GM19193 (cell line): Measurements from ENCODE around the gene ARHGAP10.

Experiments
- POLR2A ChIP-seq: IDR thresholded peaks from 4 replicates; pipeline ENCODE4 v1.6.1; 2011; ENCODE audit not compliant: insufficient read depth, insufficient read length; ENCODE audit errors: extremely low read depth

The ARHGAP10 gene

DNA sequence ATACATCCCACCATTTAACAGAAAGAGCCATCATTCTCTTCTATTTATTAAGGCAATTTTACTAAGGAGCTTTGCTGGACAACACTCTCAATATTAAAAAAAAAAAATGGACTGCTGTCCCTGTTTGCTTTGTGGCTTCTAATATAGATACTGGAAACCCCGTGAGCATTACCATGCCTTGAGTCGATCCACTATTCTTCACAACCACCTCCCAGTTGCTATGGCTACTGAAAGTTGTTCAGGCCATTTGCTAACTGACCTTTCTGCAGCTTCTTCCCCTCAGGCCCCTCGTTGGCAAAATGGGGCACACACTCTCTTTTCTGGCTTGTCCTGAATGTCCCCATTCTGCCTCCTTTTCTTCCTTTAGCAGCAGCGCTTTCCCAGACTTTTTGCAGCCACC lies 369.9 kb downstream of the ARHGAP10 start:
- TF ChIP-seq POLR2A, result no peak

DNA sequence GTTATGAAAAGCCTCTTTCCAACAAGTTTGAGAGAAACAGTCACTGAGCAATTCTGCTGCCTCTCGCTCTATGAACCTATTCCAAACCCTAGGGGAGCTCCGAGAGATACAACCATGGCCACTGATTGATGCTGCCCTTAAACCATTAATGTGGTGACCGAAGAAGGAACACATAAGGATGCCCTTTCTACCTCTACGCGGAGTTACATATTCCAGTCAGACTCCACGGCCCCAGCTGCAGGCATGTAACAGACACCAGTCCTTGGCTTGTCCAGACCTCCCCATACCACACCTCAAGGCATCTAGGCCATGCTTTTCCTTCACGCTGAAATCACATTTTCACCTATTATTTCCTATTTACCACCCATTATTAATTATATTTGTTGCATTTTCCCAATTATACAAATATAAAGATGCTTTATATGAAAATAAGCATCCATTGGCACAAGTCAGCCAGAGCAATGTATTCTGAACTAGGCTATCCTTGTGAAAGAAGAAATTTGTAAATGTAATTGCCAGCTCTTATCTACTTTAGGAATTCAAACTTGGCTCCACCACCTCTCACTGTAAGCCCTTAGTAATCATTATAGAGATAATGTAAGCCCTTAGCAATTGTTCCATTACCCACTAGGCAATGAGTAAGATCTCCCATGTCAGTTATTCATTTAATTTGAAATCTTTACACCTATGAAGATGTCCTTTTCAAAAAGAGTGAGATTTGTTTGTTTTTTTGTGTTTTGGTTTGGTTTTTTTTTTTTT lies 371.9 kb downstream of the ARHGAP10 start:
- no peak for TF ChIP-seq POLR2A

DNA sequence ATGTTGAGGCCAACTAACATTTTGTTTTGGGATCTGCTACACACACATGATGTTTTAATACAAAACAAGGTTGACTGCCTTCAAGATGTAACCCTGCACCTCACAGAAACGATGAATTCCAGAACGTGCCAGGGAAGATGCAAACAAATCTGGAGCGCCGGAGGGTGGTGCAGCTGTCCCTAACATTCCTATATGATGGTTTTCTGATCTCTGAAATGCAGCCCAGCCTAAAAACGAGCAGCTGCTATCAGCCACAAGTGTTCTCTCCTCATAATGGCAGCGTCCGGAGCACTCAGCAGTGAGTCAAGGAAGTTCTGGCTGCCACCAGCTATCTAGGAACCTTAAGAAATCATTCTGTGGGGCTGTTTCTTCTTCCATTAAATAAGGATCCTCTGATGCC lies 376.9 kb downstream of the ARHGAP10 start:
- TF ChIP-seq POLR2A, result no peak

DNA sequence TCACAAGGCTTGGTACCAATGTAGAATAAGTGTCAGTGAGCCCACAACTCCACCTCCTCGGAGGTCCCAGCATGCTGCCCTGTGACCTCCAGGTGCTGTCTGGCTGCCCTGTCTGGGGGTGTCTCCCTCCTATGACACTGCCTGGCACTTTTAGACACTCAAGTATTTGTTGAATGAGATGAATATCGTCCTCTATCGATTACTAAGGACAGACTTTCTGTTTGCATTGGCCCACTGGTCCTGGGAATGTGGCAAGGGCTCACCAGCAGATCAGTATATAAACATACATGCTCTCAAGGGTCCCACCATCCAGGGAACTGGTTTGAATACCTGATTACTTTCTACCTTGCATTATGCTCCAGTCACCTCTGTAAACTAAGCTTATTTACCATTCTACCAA lies 377.3 kb downstream of the ARHGAP10 start:
- TF ChIP-seq POLR2A, result no peak

DNA sequence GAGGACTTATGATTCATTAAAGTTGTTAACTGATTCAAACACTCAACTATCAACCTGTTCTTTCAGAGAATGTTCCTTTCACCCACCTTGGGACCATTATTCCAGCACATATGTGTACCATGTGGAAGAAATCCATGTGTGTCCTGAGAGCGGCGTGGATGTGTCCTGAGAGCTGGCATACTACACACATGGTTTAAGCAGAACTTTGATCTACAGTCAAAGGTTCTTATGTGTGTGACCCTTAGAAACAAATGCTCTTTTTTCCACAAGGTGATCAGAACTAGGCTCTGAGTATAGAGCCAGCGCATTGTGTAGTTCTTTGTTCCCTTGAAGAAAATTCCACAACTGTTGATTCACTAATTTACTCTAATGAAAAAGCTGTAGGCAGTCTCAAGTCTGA lies 378.3 kb downstream of the ARHGAP10 start:
- no peak for TF ChIP-seq POLR2A

DNA sequence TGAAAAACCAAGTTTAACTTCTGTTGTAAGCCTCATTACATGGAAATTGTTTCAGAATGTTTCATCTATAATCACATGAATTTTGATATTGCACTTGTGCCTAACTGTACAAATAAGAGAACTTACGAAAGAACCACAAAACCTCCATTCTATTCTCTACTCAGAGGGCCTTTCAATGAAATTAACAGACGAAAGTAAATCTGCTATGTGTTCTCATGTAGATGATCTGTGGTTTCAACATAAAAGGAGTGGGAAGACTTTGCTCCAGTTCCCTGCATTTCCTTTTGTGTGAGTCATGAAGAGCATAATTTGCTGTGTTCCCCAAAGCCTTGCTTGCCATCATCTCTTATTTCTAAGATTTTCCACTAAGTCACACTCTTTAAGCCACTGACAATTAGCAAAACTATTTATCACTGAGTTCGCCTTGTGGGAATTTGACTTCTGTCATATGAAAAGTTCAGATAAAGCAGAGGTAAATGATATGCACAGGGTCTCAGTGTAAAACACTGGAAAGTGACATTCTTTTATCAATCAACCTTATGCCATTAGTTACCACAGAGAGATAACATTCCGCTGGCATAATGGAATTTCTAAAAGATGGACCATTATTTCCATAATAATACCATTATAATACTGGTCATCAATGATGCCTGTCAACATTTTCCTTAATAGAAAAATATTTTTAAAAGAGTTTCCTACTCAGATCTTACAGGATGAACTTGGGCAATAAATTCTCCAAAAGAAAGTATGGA lies 380.5 kb downstream of the ARHGAP10 start:
- no peak for TF ChIP-seq POLR2A

DNA sequence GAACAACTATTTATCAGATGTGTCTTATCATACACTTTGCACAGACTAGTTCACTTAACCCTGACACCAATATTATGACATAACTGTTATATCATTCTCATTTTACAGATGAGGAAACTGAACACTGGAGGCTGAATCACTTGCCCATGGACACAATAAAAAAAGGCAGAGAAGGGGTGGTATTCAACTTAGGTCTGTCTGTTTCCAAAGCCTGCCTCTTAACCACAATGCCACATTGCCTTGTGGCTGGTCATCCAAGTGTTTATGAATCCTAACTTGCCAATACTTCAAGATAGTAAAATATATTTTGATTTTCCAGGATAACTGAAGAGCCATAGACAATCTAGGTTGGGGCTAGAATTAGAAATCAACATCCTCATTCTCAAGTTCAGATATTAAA lies 382.5 kb downstream of the ARHGAP10 start:
- TF ChIP-seq POLR2A, result no peak

DNA sequence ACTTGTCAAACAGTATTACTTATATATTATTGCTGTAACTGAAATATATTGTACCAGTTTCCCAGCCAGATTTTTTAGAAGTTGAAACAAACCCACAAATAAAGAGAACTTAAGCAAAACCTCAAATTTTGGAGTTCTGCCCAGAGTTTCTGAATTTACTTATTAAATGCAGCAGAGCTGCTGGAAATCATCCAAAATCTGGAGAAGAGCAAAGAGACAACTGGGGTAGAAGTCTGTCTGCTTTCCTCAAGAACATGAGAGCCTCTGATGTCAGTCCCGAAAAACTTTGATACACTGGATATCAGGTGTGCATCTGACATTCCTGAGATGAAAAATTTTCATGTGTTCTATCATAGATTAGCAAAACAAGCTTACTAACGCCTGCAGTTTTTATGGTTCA lies 384.4 kb downstream of the ARHGAP10 start:
- TF ChIP-seq POLR2A, result no peak

DNA sequence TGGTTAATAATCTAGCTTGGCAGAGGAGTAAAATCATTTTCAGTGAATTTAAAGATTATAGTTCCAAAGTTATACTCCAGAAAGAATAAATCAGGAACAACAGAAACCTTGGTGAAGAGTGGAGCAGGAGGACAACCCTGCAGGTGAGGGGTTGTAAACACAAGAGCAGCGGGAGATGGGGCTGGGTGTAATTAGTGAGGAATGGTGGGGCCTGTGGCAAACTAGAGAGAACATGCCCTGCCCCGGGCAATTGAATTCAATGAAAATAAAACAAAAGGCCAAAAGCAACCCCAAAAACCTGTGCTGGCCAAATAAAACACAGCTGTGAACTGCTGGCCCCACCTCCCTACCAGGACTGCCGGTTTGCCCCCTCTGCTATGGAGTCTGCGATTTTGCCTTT lies 385.1 kb downstream of the ARHGAP10 start:
- no peak for TF ChIP-seq POLR2A

DNA sequence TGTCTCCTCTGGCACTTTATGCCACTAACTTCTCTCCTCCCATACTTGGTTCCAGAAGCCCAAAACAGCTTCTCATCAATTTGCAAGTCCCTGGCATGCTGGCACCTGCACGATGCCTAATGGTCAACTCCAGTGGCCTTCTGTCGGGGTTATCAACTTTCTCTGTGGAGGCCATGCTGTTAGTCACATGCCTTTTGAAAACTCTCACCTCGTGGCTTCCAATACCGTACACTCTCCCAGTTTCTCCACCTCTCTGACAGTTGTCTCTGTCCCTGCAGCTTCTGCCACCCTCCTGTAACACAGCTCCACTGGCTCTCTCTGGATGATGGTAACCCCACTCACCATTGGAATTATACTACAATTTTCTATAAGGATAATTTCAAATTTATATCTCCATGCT lies 386.3 kb downstream of the ARHGAP10 start:
- no peak for TF ChIP-seq POLR2A

DNA sequence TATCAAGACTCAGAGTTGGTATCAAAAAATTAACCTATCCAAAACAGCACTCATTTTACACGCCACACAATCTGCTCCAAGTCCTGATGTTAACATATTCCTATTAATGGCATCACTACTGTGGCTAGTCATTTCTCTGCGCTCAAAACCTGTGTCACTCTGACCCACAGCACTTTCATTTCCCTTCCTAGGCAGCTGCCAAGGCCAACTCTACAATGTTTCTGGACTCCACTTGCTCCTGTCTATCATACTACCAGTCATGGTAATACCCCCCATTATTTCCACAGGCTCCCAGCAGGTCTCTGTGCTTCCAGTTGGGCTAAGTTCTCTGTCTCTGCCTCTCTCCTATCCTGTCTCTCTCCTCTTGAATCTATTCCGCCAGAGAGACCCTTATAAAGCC lies 386.7 kb downstream of the ARHGAP10 start:
- TF ChIP-seq POLR2A, result no peak

DNA sequence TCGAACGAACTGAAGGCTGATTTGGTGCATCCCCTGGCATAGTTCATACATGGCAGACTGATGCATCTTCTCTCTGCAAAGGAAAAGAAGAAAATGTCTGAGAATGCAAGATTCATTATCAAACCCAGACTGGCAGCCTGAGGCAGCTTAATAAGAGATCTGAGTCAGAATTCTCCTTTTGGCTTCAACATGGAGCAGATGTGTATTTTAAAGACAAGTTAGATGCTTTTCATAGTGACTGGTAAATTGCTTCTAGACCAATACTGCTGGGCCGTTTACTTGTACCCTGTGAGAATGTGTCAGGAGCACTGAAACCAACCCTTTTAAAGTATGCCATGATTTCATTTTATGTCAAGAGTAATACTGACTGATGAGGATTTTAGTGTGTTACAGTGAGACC lies 388.3 kb downstream of the ARHGAP10 start:
- TF ChIP-seq POLR2A, result no peak
